Stomach (tissue), 9 donors: Measurements from ENCODE around the gene FLCN. TPM values are rescaled to one million over a fixed set of nuclear protein-coding genes. Genes with fewer than 3 reads are reported as not detected.
A peak's percentile ranks its signal among the peaks of the same experiment; 100 is the strongest.

Experiments
- DNase-seq, 2 donors: peaks; one replicate each; pipeline versions ENCODE4 v3.0.0 to v3.0.0-alpha.2; 2013 to 2019
- H3K27ac ChIP-seq, 5 donors: fragments of 200-600 bp in 4 of 5; sonication (generic) in 4 of 5; one replicate each; pipeline ENCODE4 v1.5.1; 2013 to 2019; ENCODE audit warnings: mild to moderate bottlenecking in 1 of 5, moderate library complexity in 1 of 5
- H3K27me3 ChIP-seq, 3 donors: fragments of 200-600 bp; sonication (generic); one replicate each; pipeline ENCODE4 v1.5.1; 2017 to 2019; ENCODE audit warnings: mixed run types in 1 of 3
- H3K36me3 ChIP-seq, 4 donors: fragments of 200-600 bp; sonication (generic); 1 replicate in 3 of 4; 2 replicates in 1 of 4; pipeline ENCODE4 v1.5.1; 2016 to 2019
- H3K4me1 ChIP-seq, 4 donors: fragments of 200-600 bp; sonication (generic); one replicate each; pipeline ENCODE4 v1.5.1; 2016 to 2019
- H3K4me3 ChIP-seq, 4 donors: fragments of 200-600 bp; sonication (generic) in 3 of 4; one replicate each; pipeline ENCODE4 v1.5.1; 2016 to 2019; ENCODE audit warnings: mild to moderate bottlenecking in 1 of 4
- H3K9me3 ChIP-seq, 4 donors: fragments of 200-600 bp; sonication (generic); one replicate each; pipeline ENCODE4 v1.5.1; 2016 to 2019
- CTCF ChIP-seq, 7 experiments: fragments of 450-650 bp in 4 of 7; fragments of 200-600 bp in 3 of 7; sonication (generic) in 3 of 7; IDR thresholded peaks; one replicate each; pipeline ENCODE4 v1.5.1; 2016 to 2019; ENCODE audit warnings: antibody characterized with exemption in 7 of 7, control low read depth in 2 of 7, mild to moderate bottlenecking in 1 of 7
- EP300 ChIP-seq: sonication (generic); formaldehyde crosslinking; IDR thresholded peaks from one replicate; pipeline ENCODE4 v1.6.1; 2017; ENCODE audit warnings: antibody characterized with exemption
- POLR2A ChIP-seq, 4 donors: fragments of 450-650 bp; IDR thresholded peaks; one replicate each; pipeline ENCODE4 v1.6.1; 2016; ENCODE audit warnings: antibody characterized with exemption in 4 of 4, control low read depth in 2 of 4, mild to moderate bottlenecking in 1 of 4, moderate library complexity in 1 of 4
- POLR2AphosphoS5 ChIP-seq, 3 donors: sonication (generic); formaldehyde crosslinking; IDR thresholded peaks; one replicate each; pipeline ENCODE4 v1.6.1; 2016; ENCODE audit warnings: antibody characterized with exemption in 3 of 3
- WGBS, 5 donors: extraction: QIAGEN DNeasy Blood & Tissue Kit in 3 of 5; methylation state at CpG; one replicate each; pipeline versions ENCODE4 v1.1.5 to v1.1.7; 2013 to 2018; 5-methylcytosine and 5-hydroxymethylcytosine counted together
- intact Hi-C: fragments of 100-400 bp; cut with DNase I; formaldehyde crosslinking; loops from one replicate; pipeline ENCODE4 v1.15.1; 2023; ENCODE audit warnings: low total_unique reads
- polyA plus RNA-seq, 3 donors: library from polyadenylated mRNA; stranded (reverse); fragments of 200-250 nt; gene quantifications; one replicate each; pipeline ENCODE4 v1.2.3, GENCODE V29; 2013
- total RNA-seq, 5 donors: library from RNA; depleted of rRNA; stranded (reverse); fragments of >200 nt; gene quantifications; one replicate each; pipeline versions ENCODE4 v1.1.0 to v1.2.3, GENCODE V29; 2014 to 2016
- donor health status: healthy with polysubstance abuse.
- donor health status: Bipolar disorder and iron deficiency.
- donor health status: healthy.

FLCN gene
- total and polyA plus RNA-seq, 8 donors: 6.9 to 378 (median 41.9) TPM

- Histone ChIP-seq H3K36me3 (peaks cover 4 to 34% (median 31%) of the 10 kb centered on the region in 4 donors), H3K27ac (peak overlapping the region in 4 of 5 donors; percentile 30 to 79 (median 68)), H3K9me3 (no peaks in the 10 kb centered on the region), H3K27me3 (no peaks in the 10 kb centered on the region), H3K4me1 (peaks cover 7 to 46% (median 31%) of the 10 kb centered on the region in 4 donors), H3K4me3 (no peak overlapping the region)
- intact Hi-C loops: no loop called here
- 35 to 57% (median 56%) methylated on average over 10 of the region's 10 CpGs for WGBS, 5 donors
- TF ChIP-seq EP300: no peak
- no peak for TF ChIP-seq POLR2A (IDR thresholded peaks at IDR 0.05)
- no peak for TF ChIP-seq POLR2AphosphoS5 (IDR thresholded peaks at IDR 0.05)
- TF ChIP-seq CTCF (IDR thresholded peaks at IDR 0.05): no peak
- peak in 1 of 2 donors; percentile 48 for DNase-seq
Measured at GRCh38 chr17:17191961-17192381, 45.0 kb downstream of the FLCN start.

- Histone ChIP-seq H3K27ac (peak overlapping the region; percentile 30 to 79 (median 68)), H3K9me3 (no peaks in the 10 kb centered on the region), H3K4me3 (no peak overlapping the region), H3K27me3 (no peaks in the 10 kb centered on the region), H3K36me3 (peaks cover 4 to 40% (median 36%) of the 10 kb centered on the region in 4 donors), H3K4me1 (peaks cover 13 to 52% (median 37%) of the 10 kb centered on the region in 4 donors)
- 59 to 80% (median 67%) methylated on average over 11 of the region's 11 CpGs for WGBS, 5 donors
- intact Hi-C loops: no loop called here
- TF ChIP-seq CTCF (IDR thresholded peaks at IDR 0.05) (no peak), POLR2AphosphoS5 (IDR thresholded peaks at IDR 0.05) (peak in 1 of 3 donors; percentile 46)
- no peak for DNase-seq
Measured at GRCh38 chr17:17191346-17191792, 45.6 kb downstream of the FLCN start.

- no peak for DNase-seq
- H3K27ac ChIP-seq: peak overlapping the region in 3 of 5 donors; percentile 27 to 79 (median 68)
Measured at GRCh38 chr17:17190188-17190587, 46.8 kb downstream of the FLCN start.

GRCh38 chr17:17189559-17189958, 47.4 kb downstream of the FLCN start:
- peaks cover 29 to 70% (median 47%) of the 10 kb centered on the region in 4 donors for H3K4me1 ChIP-seq
- no peak overlapping the region for H3K4me3 ChIP-seq
- H3K27ac ChIP-seq: peak overlapping the region in 2 of 5 donors; percentile 68 to 79
- 52 to 65% (median 57%) methylated on average over 4 of the region's 4 CpGs for WGBS, 5 donors
- no peaks in the 10 kb centered on the region for H3K9me3 ChIP-seq
- intact Hi-C loops: no loop called here
- no peak for DNase-seq
- H3K27me3 ChIP-seq: no peaks in the 10 kb centered on the region
- TF ChIP-seq POLR2AphosphoS5 (IDR thresholded peaks at IDR 0.05): no peak
- no peak for TF ChIP-seq CTCF (IDR thresholded peaks at IDR 0.05)
- H3K36me3 ChIP-seq: peaks cover 4 to 49% (median 41%) of the 10 kb centered on the region in 4 donors

More at GRCh38 chr17:17190188-17190587, 46.8 kb downstream of the FLCN start:
- H3K9me3 ChIP-seq: no peaks in the 10 kb centered on the region
- H3K4me3 ChIP-seq: no peak overlapping the region
- peaks cover 4 to 43% (median 39%) of the 10 kb centered on the region in 4 donors for H3K36me3 ChIP-seq
- WGBS, 5 donors: 45 to 67% (median 61%) methylated on average over 7 of the region's 7 CpGs
- peaks cover 25 to 63% (median 44%) of the 10 kb centered on the region in 4 donors for H3K4me1 ChIP-seq
- TF ChIP-seq POLR2AphosphoS5 (IDR thresholded peaks at IDR 0.05): no peak
- no peak for TF ChIP-seq EP300
- TF ChIP-seq CTCF (IDR thresholded peaks at IDR 0.05): no peak
- TF ChIP-seq POLR2A (IDR thresholded peaks at IDR 0.05): no peak
- intact Hi-C loops: no loop called here
- H3K27me3 ChIP-seq: no peaks in the 10 kb centered on the region
